Astrocyte (in vitro differentiated cells and primary cell): ENCODE measurements around the gene KCNJ5.

Source experiments
- EZH2 ChIP-seq: IDR thresholded peaks from 2 replicates; pipeline ENCODE4 v1.6.1; 2012; ENCODE audit warnings: mild to moderate bottlenecking, low read length, inconsistent platforms; ENCODE audit not compliant: insufficient read depth
- TF ChIP-seq, protein P1 (sequence below): IDR thresholded peaks from 2 replicates; pipeline ENCODE4 v1.5.1; 2011; ENCODE audit warnings: low read depth, mild to moderate bottlenecking, inconsistent platforms, low read length, moderate library complexity; ENCODE audit not compliant: insufficient read depth

DNA sequence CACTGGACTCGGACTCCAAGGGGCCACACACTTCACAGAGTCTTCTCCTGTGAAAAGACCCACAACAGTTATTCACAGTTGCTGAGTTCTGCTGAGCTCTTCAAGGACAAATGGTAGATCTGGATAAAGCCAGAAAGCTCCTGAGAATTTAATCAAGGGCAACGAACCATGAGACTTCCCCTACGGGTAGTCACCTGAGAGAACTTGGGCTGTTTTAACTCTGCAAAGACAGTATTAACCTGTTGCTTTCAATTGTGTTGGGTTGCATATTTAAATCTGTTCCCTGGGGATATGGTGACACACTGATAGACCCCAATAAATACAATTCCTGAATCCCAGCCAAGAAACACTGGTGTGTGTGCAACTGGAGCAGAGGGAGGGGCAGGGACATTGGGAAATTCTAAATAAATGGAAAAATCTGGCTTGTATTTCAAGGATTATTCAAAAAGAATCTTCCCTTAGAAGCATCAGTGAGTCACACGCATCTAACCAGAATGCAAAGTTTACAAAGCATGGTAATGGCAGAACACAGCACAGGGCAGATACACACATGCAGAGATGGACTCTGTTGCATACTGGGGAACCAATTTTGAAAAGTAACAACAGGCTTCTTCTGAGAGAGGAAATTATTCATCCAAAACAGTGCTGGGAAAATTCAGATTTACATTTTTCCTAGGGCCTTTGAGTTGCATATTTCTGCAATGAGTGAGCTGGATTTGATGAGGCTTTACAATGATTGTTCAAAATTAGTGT is 28.1 kb upstream of the KCNJ5 start:
- TF ChIP-seq, protein P1, sequence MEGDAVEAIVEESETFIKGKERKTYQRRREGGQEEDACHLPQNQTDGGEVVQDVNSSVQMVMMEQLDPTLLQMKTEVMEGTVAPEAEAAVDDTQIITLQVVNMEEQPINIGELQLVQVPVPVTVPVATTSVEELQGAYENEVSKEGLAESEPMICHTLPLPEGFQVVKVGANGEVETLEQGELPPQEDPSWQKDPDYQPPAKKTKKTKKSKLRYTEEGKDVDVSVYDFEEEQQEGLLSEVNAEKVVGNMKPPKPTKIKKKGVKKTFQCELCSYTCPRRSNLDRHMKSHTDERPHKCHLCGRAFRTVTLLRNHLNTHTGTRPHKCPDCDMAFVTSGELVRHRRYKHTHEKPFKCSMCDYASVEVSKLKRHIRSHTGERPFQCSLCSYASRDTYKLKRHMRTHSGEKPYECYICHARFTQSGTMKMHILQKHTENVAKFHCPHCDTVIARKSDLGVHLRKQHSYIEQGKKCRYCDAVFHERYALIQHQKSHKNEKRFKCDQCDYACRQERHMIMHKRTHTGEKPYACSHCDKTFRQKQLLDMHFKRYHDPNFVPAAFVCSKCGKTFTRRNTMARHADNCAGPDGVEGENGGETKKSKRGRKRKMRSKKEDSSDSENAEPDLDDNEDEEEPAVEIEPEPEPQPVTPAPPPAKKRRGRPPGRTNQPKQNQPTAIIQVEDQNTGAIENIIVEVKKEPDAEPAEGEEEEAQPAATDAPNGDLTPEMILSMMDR = no peak
- TF ChIP-seq EZH2 = no peak
